Gastroesophageal sphincter (tissue), 4 donors: Measurements from ENCODE around the gene TAF4. TPM values are rescaled to one million over a fixed set of nuclear protein-coding genes. Genes with fewer than 3 reads are reported as not detected.

Source experiments
- ATAC-seq: fragments of 150-250 bp; one replicate; pipeline ENCODE4 v1.9.1; 2016; ENCODE audit warnings: mild to moderate bottlenecking, moderate library complexity
- H3K27ac ChIP-seq, 4 donors: fragments of 200-600 bp; sonication (generic) in 3 of 4; 1 replicate in 3 of 4; 2 replicates in 1 of 4; pipeline ENCODE4 v1.5.1; 2016 to 2019
- H3K27me3 ChIP-seq: fragments of 200-600 bp; sonication (generic); one replicate; pipeline ENCODE4 v1.5.1; 2019
- H3K36me3 ChIP-seq, 2 donors: fragments of 200-600 bp; sonication (generic); one replicate each; pipeline ENCODE4 v1.5.1; 2019; ENCODE audit warnings: control low read depth in 1 of 2
- H3K4me1 ChIP-seq, 3 donors: fragments of 200-600 bp; sonication (generic); 1 replicate in 2 of 3; 2 replicates in 1 of 3; pipeline ENCODE4 v1.5.1; 2016 to 2019; ENCODE audit warnings: control low read depth in 2 of 3
- H3K4me3 ChIP-seq, 2 donors: fragments of 200-600 bp; sonication (generic); one replicate each; pipeline ENCODE4 v1.5.1; 2019; ENCODE audit warnings: mild to moderate bottlenecking in 1 of 2, moderate library complexity in 1 of 2
- H3K9me3 ChIP-seq, 3 donors: fragments of 200-600 bp; sonication (generic); one replicate each; pipeline ENCODE4 v1.5.1; 2017 to 2019; ENCODE audit warnings: control low read depth in 2 of 3
- CTCF ChIP-seq, 4 experiments: fragments of 200-600 bp in 2 of 4; fragments of 450-650 bp in 2 of 4; sonication (generic) in 1 of 4; IDR thresholded peaks; one replicate each; pipeline ENCODE4 v1.5.1; 2017 to 2019; ENCODE audit warnings: antibody characterized with exemption in 4 of 4, mild to moderate bottlenecking in 2 of 4, moderate library complexity in 2 of 4
- EP300 ChIP-seq: sonication (generic); formaldehyde crosslinking; IDR thresholded peaks from one replicate; pipeline ENCODE4 v1.6.1; 2017; ENCODE audit warnings: antibody characterized with exemption, mild to moderate bottlenecking
- POLR2A ChIP-seq, 2 donors: fragments of 450-650 bp; IDR thresholded peaks; one replicate each; pipeline ENCODE4 v1.6.1; 2017; ENCODE audit warnings: antibody characterized with exemption in 2 of 2, mild to moderate bottlenecking in 2 of 2, moderate library complexity in 1 of 2
- POLR2AphosphoS5 ChIP-seq: sonication (generic); formaldehyde crosslinking; IDR thresholded peaks from one replicate; pipeline ENCODE4 v1.6.1; 2017; ENCODE audit warnings: antibody characterized with exemption
- WGBS, 2 donors: methylation state at CpG; one replicate each; pipeline ENCODE4 v1.1.5; 2018; ENCODE audit warnings: low coverage in 1 of 2; 5-methylcytosine and 5-hydroxymethylcytosine counted together
- total RNA-seq, 4 donors: library from RNA; depleted of rRNA; stranded (reverse); fragments of >200 nt; gene quantifications; one replicate each; pipeline ENCODE4 v1.1.0, GENCODE V29; 2016

Gene TAF4
- total RNA-seq, 4 donors from 2014 or later, result 7.6 to 19.9 (median 15.5) TPM

GRCh38 chr20:62045529-62046285 lies 20.0 kb downstream of the TAF4 start:
- no peak for ATAC-seq
- Histone ChIP-seq H3K36me3 (peaks cover 0 to 4% of the 10 kb centered on the region in 2 donors), H3K9me3 (no peaks in the 10 kb centered on the region), H3K27ac (no peak overlapping the region), H3K4me3 (no peak overlapping the region), H3K27me3 (no peaks in the 10 kb centered on the region), H3K4me1 (peaks cover 0 to 31% (median 0%) of the 10 kb centered on the region in 3 donors)
- TF ChIP-seq CTCF (IDR thresholded peaks at IDR 0.05), result no peak
- no peak for TF ChIP-seq POLR2AphosphoS5
- 82 to 88% methylated on average over 16 to 20 of the region's 22 CpGs for WGBS, 2 donors

- TF ChIP-seq EP300, result no peak
- no peak for TF ChIP-seq POLR2AphosphoS5
- no peak for TF ChIP-seq CTCF (IDR thresholded peaks at IDR 0.05)
- no peak for TF ChIP-seq POLR2A (IDR thresholded peaks at IDR 0.05)
- no peak overlapping the region for H3K27ac ChIP-seq
- no peak overlapping the region for H3K4me3 ChIP-seq
- WGBS, 2 donors, result 90 to 91% methylated on average over 6 to 14 of the region's 20 CpGs
- H3K36me3 ChIP-seq, result peaks cover 0 to 4% of the 10 kb centered on the region in 2 donors
- no peaks in the 10 kb centered on the region for H3K9me3 ChIP-seq
- H3K27me3 ChIP-seq, result no peaks in the 10 kb centered on the region
- no peak for ATAC-seq
- peaks cover 0 to 25% (median 0%) of the 10 kb centered on the region in 3 donors for H3K4me1 ChIP-seq
These were observed 20.6 kb downstream of the TAF4 start for GRCh38 chr20:62045118-62045517.

GRCh38 chr20:62044631-62045030 lies 21.1 kb downstream of the TAF4 start:
- no peaks in the 10 kb centered on the region for H3K9me3 ChIP-seq
- no peak overlapping the region for H3K27ac ChIP-seq
- no peak for ATAC-seq
- TF ChIP-seq CTCF (IDR thresholded peaks at IDR 0.05) (no peak), POLR2AphosphoS5 (no peak)
- peaks cover 0 to 1% of the 10 kb centered on the region in 2 donors for H3K36me3 ChIP-seq
- WGBS, 2 donors, result 55 to 56% methylated on average over 5 of the region's 6 CpGs
- no peak overlapping the region for H3K4me3 ChIP-seq
- H3K27me3 ChIP-seq, result no peaks in the 10 kb centered on the region
- peaks cover 0 to 22% (median 0%) of the 10 kb centered on the region in 3 donors for H3K4me1 ChIP-seq

- no peaks in the 10 kb centered on the region for H3K36me3 ChIP-seq
- peaks cover 0 to 22% (median 0%) of the 10 kb centered on the region in 3 donors for H3K4me1 ChIP-seq
- no peak overlapping the region for H3K4me3 ChIP-seq
- no peak overlapping the region for H3K27ac ChIP-seq
- no peak for ATAC-seq
- whole genome bisulfite sequencing, 2 donors, result 67 to 74% methylated on average over 14 of the region's 17 CpGs
- H3K9me3 ChIP-seq, result no peaks in the 10 kb centered on the region
- TF ChIP-seq EP300, result no peak
- TF ChIP-seq POLR2A (IDR thresholded peaks at IDR 0.05), result no peak
- TF ChIP-seq CTCF (IDR thresholded peaks at IDR 0.05), result no peak
- no peak for TF ChIP-seq POLR2AphosphoS5
- H3K27me3 ChIP-seq, result no peaks in the 10 kb centered on the region
These were observed 22.4 kb downstream of the TAF4 start for GRCh38 chr20:62043131-62043914.
